Adrenal gland (tissue), 5 donors: ENCODE measurements around the gene ARHGEF10L.
"Not testable (repeated sequence)": the region's sequence is repeated elsewhere in the genome, so short reads cannot be mapped to it uniquely, and the experiment has no call there.

Experiments used
- POLR2A ChIP-seq, 2 donors: fragments of 450-650 bp; IDR thresholded peaks; one replicate each; pipeline ENCODE4 v1.6.1; 2017; ENCODE audit warnings: antibody characterized with exemption in 2 of 2, mild to moderate bottlenecking in 2 of 2, moderate library complexity in 1 of 2
- TF ChIP-seq, protein P1 (sequence below), 6 experiments: fragments of 450-650 bp in 4 of 6; fragments of 200-600 bp in 2 of 6; sonication (generic) in 1 of 6; IDR thresholded peaks; 1 replicate in 5 of 6; 2 replicates in 1 of 6; pipeline versions ENCODE4 v1.5.1 to v1.8.0; 2016 to 2021; ENCODE audit warnings: antibody characterized with exemption in 6 of 6, mild to moderate bottlenecking in 2 of 6, moderate library complexity in 1 of 6
- donor health status: DM: no; HTN: no; CAD: no.

DNA sequence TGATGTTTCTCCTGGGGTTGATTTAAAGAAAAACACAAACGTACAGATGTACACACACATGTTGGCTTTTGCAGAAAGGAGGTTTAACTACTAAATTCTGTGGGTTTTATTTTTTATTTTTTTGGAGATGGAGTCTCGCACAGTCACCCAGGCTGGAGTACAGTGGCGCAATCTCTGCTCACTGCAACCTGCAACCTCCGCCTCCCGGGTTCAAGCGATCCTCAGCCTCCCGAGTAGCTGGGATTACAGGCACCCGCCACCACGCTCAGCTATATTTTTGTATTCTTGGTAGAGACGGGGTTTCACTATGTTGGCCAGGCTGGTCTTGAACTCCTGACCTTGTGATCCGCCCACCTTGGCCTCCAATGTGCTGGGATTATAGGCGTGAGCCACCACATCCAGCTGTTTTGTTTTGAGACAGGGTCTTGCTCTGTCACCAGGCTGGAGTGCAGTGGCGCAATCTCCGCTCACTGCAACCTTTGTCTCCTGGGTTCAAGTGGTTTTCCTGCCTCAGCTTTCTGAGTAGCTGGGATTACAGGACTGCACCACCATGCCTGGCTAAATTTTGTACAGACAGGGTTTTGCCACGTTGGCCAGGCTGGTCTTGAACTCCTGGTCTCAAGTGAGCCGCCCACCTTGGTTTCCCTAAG is 49.6 kb upstream of the ARHGEF10L start:
- TF ChIP-seq, protein P1, sequence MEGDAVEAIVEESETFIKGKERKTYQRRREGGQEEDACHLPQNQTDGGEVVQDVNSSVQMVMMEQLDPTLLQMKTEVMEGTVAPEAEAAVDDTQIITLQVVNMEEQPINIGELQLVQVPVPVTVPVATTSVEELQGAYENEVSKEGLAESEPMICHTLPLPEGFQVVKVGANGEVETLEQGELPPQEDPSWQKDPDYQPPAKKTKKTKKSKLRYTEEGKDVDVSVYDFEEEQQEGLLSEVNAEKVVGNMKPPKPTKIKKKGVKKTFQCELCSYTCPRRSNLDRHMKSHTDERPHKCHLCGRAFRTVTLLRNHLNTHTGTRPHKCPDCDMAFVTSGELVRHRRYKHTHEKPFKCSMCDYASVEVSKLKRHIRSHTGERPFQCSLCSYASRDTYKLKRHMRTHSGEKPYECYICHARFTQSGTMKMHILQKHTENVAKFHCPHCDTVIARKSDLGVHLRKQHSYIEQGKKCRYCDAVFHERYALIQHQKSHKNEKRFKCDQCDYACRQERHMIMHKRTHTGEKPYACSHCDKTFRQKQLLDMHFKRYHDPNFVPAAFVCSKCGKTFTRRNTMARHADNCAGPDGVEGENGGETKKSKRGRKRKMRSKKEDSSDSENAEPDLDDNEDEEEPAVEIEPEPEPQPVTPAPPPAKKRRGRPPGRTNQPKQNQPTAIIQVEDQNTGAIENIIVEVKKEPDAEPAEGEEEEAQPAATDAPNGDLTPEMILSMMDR (IDR thresholded peaks at IDR 0.05), result not testable (repeated sequence)
- TF ChIP-seq POLR2A (IDR thresholded peaks at IDR 0.05), result not testable (repeated sequence)
